Epithelial cell of proximal tubule (primary cell): ENCODE data around the gene SPTBN5. TPM values are rescaled to one million over a fixed set of nuclear protein-coding genes. Genes with fewer than 3 reads are reported as not detected.

Source experiments
- DNase-seq: peaks from one replicate; pipeline ENCODE4 v3.0.0-alpha.2; 2011; ENCODE audit warnings: low read depth
- H3K4me3 ChIP-seq: 2 replicates; pipeline ENCODE4 v1.5.1; 2011; ENCODE audit warnings: low read depth, mild to moderate bottlenecking, low read length
- CTCF ChIP-seq: conservative IDR thresholded peaks from 2 replicates; pipeline ENCODE4 v1.5.1; 2012; ENCODE audit warnings: low read depth, mild to moderate bottlenecking, low read length
- total RNA-seq: library from RNA; depleted of rRNA; stranded (reverse); fragments of >200 nt; gene quantifications from 2 replicates; pipeline ENCODE4 v1.2.3, GENCODE V29; 2015

The SPTBN5 gene
- total RNA-seq, 1 donor from 2014 or later, result 0.63 TPM

GRCh38 chr15:41881086-41881485 lies 12.8 kb downstream of the SPTBN5 start:
- DNase-seq, result no peak
- no peak for TF ChIP-seq CTCF

DNA sequence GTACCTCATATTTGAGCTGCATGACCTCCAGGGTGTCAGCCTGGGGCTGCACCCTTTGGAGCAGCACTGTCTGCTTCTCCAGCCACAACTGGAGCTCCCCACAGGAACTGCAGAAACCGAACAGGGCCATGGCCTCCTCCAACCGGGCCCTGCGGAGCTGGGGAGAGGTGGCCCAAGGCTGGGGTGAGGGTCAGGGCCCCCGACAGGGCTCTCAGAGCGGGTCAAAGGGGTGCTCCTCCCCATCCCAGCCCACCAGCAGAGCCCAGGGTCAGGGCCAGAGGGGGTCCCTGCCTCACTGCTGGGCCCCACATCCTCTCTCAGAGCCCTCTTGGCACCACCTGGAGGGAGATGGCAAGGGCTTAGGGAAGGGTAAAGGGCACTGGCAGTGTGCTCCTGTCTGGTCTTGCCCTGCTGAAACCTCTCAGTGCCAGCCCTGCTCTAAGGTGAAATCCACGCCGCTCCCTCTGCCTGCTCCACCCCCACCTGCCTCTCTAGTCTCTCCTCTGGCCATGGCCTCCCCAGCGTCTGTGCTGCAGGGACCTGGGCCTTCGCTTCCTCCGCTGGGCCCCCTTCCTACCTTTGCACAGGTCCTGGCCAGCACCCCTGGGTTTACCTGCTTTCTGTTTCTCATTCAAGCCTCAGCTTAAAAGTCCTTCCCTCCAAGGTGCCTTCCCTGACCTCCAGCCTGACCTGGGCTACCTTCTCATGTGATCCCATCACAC lies 13.5 kb downstream of the SPTBN5 start:
- no peak for DNase-seq
- H3K4me3 ChIP-seq, result no peak overlapping the region
- no peak for TF ChIP-seq CTCF

More at GRCh38 chr15:41881086-41881485, 12.8 kb downstream of the SPTBN5 start:
- no peak overlapping the region for H3K4me3 ChIP-seq

DNA sequence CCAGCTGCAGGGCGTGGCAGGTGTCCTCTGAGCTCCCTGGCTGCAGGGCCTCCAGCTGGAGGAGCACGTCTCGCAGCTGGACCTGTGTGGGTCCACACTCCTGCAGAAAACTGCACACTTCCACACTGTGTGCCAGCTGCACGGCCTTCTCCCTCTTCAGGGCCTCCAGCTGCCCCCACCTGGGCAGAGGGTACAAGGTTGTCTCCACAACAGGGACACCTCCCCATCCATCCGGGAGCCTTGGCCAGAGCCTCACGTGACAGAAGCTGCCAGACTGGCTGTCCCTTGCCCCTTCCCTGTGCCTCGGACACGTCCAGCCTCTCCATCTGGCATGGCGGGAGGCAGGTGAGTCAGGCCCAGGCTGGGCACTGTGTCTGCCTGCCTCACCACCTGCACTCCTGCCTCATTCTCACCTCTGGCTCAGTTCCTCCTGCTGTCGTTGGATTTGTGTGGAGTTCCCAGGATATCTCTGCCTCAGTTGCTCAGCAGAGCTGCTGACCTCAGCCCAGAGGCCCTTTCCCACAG lies 14.5 kb downstream of the SPTBN5 start:
- H3K4me3 ChIP-seq, result no peak overlapping the region
- DNase-seq, result no peak
- TF ChIP-seq CTCF, result no peak

GRCh38 chr15:41878355-41878699 lies 15.5 kb downstream of the SPTBN5 start:
- no peak for TF ChIP-seq CTCF
- no peak overlapping the region for H3K4me3 ChIP-seq
- no peak for DNase-seq

GRCh38 chr15:41877631-41878354 lies 16.1 kb downstream of the SPTBN5 start:
- DNase-seq, result no peak
- H3K4me3 ChIP-seq, result no peak overlapping the region
- no peak for TF ChIP-seq CTCF

GRCh38 chr15:41876689-41877088 lies 17.2 kb downstream of the SPTBN5 start:
- no peak for DNase-seq
- no peak overlapping the region for H3K4me3 ChIP-seq
- no peak for TF ChIP-seq CTCF
